ENCODE data around the gene RIN3.

- TF ChIP-seq EZH2 (IDR thresholded peaks at IDR 0.05; ENCODE audit: insufficient read depth, poor library complexity, severe bottlenecking): no peak
- TF ChIP-seq EZH2phosphoT487 (IDR thresholded peaks at IDR 0.05; ENCODE audit: insufficient read depth, low read depth): no peak
Measured at GRCh38 chr14:92670643-92671366, 157.2 kb downstream of the RIN3 start.
